HepG2 (cell line): ENCODE data around the gene OTOGL.

Experiments
- ATF4 ChIP-seq, 2 experiments: fragments of 450-650 bp in 1 of 2; sonication (generic) in 1 of 2; formaldehyde crosslinking; IDR thresholded peaks; 2 replicates each; pipeline versions ENCODE4 v1.5.0 to v1.8.0; 2020 to 2022; ENCODE audit warnings: mild to moderate bottlenecking in 1 of 2, missing genetic modification reagents in 1 of 2
- ATF7 ChIP-seq, 2 experiments: fragments of 450-650 bp in 1 of 2; sonication (generic) in 1 of 2; formaldehyde crosslinking in 1 of 2; IDR thresholded peaks; 2 replicates each; pipeline versions ENCODE4 v1.4.0 to v1.6.1; 2016 to 2020; ENCODE audit warnings: antibody characterized with exemption in 1 of 2, mild to moderate bottlenecking in 1 of 2, missing genetic modification reagents in 1 of 2
- CTCF ChIP-seq: sonication (generic); formaldehyde crosslinking; IDR thresholded peaks from 2 replicates; pipeline ENCODE4 v1.5.0; 2020; ENCODE audit warnings: mild to moderate bottlenecking, missing genetic modification reagents, moderate library complexity
- MAFF ChIP-seq: IDR thresholded peaks from 2 replicates; pipeline ENCODE4 v1.6.1; 2011; ENCODE audit warnings: low read depth, low read length, improper control_type of control experiment
- SUZ12 ChIP-seq: fragments of 150-350 bp; IDR thresholded peaks from 2 replicates; pipeline ENCODE4 v1.6.1; 2014; ENCODE audit warnings: low read depth, low read length
- ZNF530 ChIP-seq: sonication (generic); formaldehyde crosslinking; IDR thresholded peaks from 2 replicates; pipeline ENCODE4 v1.5.0; 2020; ENCODE audit warnings: low read depth, mild to moderate bottlenecking, missing genetic modification reagents
- ZNF761 ChIP-seq: sonication (generic); formaldehyde crosslinking; conservative IDR thresholded peaks from 2 replicates; pipeline ENCODE4 v1.4.0; 2020; ENCODE audit warnings: mild to moderate bottlenecking, missing genetic modification reagents

- TF ChIP-seq CTCF (CRISPR knock-in tag) (no peak), MAFF (no peak), ZNF761 (CRISPR knock-in tag) (no peak), SUZ12 (no peak), ATF7 (IDR thresholded peaks at IDR 0.05) (no peak), ATF7 (CRISPR knock-in tag; IDR thresholded peaks at IDR 0.05) (no peak), ATF4 (CRISPR knock-in tag; IDR thresholded peaks at IDR 0.05) (no peak), ZNF530 (CRISPR knock-in tag) (no peak)
Observed at GRCh38 chr12:80056845-80057244, 42.5 kb upstream of the OTOGL start.
